Measurements from ENCODE around the gene SAXO1. TPM values are rescaled to one million over a fixed set of nuclear protein-coding genes. Genes with fewer than 3 reads are reported as not detected.

SAXO1 gene
- total and polyA plus RNA-seq, 4 donors: under 0.01 to 0.05 (median 0.01) TPM; not detected in 1

DNA sequence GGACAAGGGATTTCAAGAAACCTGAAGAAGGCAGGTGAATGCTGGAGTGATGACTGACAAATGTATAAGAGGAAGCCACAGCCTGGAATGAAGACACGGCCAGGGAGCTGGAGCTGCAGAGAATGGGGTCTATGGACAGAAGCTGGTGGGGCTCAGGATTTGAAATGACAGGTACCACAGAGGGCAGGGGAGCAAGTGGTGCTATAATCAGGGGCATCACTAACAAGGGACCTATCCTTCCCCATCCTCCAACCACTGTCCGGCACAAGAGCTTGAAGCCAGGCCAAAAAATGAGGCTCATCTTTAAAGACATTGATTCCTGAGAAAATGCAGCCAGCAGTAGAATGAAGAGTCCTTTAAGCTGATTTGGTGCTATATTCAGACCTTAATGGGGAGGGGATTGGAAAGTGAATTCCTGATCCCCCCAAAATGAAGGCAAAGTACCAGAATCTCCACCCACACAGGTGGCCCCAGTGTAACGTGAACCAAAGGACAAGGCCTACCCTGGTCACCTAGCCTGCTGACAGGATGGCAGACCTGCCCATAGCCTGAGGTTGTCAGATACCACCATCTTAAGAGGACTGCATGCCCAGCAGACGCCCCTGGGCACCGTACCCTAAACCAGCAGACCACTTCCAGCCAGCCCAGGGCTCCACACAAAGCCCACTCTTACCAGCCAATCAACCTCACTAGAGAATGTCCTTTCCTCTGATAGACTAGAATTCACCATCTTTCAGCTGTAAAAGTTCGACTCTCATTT is 109.2 kb downstream of the SAXO1 start:
- no peak for DNase-seq (ENCODE audit: low spot score)
- H3K4me3 ChIP-seq (ENCODE audit: low read depth in 1 of 3, low read length in 3 of 3): no peak overlapping the region
- no peaks in the 10 kb centered on the region for H3K9me3 ChIP-seq (ENCODE audit: control insufficient read depth in 4 of 4, low read length in 3 of 4)
- TF ChIP-seq RXRA (IDR thresholded peaks at IDR 0.05) (no peak), FOXA1 (IDR thresholded peaks at IDR 0.05) (no peak), HNF4G (IDR thresholded peaks at IDR 0.05) (no peak), FOXA2 (IDR thresholded peaks at IDR 0.05) (no peak), REST (IDR thresholded peaks at IDR 0.05) (no peak), SP1 (IDR thresholded peaks at IDR 0.05) (no peak), EGR1 (IDR thresholded peaks at IDR 0.05; ENCODE audit: low read depth in 2 of 2) (no peak), NR2F2 (IDR thresholded peaks at IDR 0.05) (no peak), JUND (IDR thresholded peaks at IDR 0.05) (no peak), RAD21 (IDR thresholded peaks at IDR 0.05) (no peak), YY1 (IDR thresholded peaks at IDR 0.05) (no peak), ATF3 (IDR thresholded peaks at IDR 0.05) (no peak), HNF4A (conservative IDR thresholded peaks at IDR 0.05) (no peak), TAF1 (conservative IDR thresholded peaks at IDR 0.05) (no peak)
- TF ChIP-seq, protein P1, sequence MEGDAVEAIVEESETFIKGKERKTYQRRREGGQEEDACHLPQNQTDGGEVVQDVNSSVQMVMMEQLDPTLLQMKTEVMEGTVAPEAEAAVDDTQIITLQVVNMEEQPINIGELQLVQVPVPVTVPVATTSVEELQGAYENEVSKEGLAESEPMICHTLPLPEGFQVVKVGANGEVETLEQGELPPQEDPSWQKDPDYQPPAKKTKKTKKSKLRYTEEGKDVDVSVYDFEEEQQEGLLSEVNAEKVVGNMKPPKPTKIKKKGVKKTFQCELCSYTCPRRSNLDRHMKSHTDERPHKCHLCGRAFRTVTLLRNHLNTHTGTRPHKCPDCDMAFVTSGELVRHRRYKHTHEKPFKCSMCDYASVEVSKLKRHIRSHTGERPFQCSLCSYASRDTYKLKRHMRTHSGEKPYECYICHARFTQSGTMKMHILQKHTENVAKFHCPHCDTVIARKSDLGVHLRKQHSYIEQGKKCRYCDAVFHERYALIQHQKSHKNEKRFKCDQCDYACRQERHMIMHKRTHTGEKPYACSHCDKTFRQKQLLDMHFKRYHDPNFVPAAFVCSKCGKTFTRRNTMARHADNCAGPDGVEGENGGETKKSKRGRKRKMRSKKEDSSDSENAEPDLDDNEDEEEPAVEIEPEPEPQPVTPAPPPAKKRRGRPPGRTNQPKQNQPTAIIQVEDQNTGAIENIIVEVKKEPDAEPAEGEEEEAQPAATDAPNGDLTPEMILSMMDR (IDR thresholded peaks at IDR 0.05; ENCODE audit: low read depth, low read length, missing input control): no peak
- TF ChIP-seq, protein P2, sequence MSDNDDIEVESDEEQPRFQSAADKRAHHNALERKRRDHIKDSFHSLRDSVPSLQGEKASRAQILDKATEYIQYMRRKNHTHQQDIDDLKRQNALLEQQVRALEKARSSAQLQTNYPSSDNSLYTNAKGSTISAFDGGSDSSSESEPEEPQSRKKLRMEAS (IDR thresholded peaks at IDR 0.05): no peak
- TF ChIP-seq, protein P3, sequence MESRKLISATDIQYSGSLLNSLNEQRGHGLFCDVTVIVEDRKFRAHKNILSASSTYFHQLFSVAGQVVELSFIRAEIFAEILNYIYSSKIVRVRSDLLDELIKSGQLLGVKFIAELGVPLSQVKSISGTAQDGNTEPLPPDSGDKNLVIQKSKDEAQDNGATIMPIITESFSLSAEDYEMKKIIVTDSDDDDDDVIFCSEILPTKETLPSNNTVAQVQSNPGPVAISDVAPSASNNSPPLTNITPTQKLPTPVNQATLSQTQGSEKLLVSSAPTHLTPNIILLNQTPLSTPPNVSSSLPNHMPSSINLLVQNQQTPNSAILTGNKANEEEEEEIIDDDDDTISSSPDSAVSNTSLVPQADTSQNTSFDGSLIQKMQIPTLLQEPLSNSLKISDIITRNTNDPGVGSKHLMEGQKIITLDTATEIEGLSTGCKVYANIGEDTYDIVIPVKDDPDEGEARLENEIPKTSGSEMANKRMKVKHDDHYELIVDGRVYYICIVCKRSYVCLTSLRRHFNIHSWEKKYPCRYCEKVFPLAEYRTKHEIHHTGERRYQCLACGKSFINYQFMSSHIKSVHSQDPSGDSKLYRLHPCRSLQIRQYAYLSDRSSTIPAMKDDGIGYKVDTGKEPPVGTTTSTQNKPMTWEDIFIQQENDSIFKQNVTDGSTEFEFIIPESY (IDR thresholded peaks at IDR 0.05): no peak
- H3K27me3 ChIP-seq (ENCODE audit: control insufficient read depth in 4 of 4, insufficient read depth in 4 of 4, low read length in 3 of 4): no peaks in the 10 kb centered on the region
- H3K36me3 ChIP-seq (ENCODE audit: control insufficient read depth in 4 of 4, insufficient read depth in 3 of 4, low read depth in 1 of 4, low read length in 3 of 4): no peaks in the 10 kb centered on the region
- H3K9ac ChIP-seq (ENCODE audit: low read depth in 1 of 2, low read length in 2 of 2): no peak overlapping the region
- 93% methylated on average over 6 of the region's 6 CpGs for WGBS
- H3K4me1 ChIP-seq (ENCODE audit: control insufficient read depth in 4 of 4, insufficient read depth in 4 of 4, low read length in 3 of 4): no peaks in the 10 kb centered on the region
- no peak overlapping the region for H3K27ac ChIP-seq (ENCODE audit: low read depth in 1 of 2, low read length in 2 of 2)
